HG02943 (cell line): ENCODE data around the gene CIROP.

ENCODE experiments used
- ATAC-seq: cut with Tn5 transposase; IDR thresholded peaks from one replicate; pipeline ENCODE4 v1.9.1; 2021; ENCODE audit warnings: mild to moderate bottlenecking, low read depth, moderate library complexity; ENCODE audit not compliant: unreplicated experiment

The CIROP gene

GRCh38 chr14:23131482-23131881, 26.7 kb upstream of the CIROP start:
- ATAC-seq, result no peak

GRCh38 chr14:23130871-23131270, 26.1 kb upstream of the CIROP start:
- ATAC-seq, result no peak

- no peak for ATAC-seq
Observed at GRCh38 chr14:23129759-23130316, 25.0 kb upstream of the CIROP start.

GRCh38 chr14:23128969-23129758, 24.4 kb upstream of the CIROP start:
- ATAC-seq, result no peak

- no peak for ATAC-seq
Observed at GRCh38 chr14:23127861-23128260, 23.1 kb upstream of the CIROP start.

- ATAC-seq, result no peak
Observed at GRCh38 chr14:23126548-23127278, 21.9 kb upstream of the CIROP start.

GRCh38 chr14:23125933-23126524, 21.2 kb upstream of the CIROP start:
- no peak for ATAC-seq

- ATAC-seq, result no peak
Observed at GRCh38 chr14:23125011-23125410, 20.2 kb upstream of the CIROP start.

- ATAC-seq, result no peak
Observed at GRCh38 chr14:23124337-23124954, 19.7 kb upstream of the CIROP start.

GRCh38 chr14:23123419-23123818, 18.6 kb upstream of the CIROP start:
- no peak for ATAC-seq

GRCh38 chr14:23122086-23122485, 17.3 kb upstream of the CIROP start:
- no peak for ATAC-seq

GRCh38 chr14:23121361-23121771, 16.6 kb upstream of the CIROP start:
- no peak for ATAC-seq

GRCh38 chr14:23120541-23121251, 15.9 kb upstream of the CIROP start:
- no peak for ATAC-seq

- ATAC-seq, result no peak
Observed at GRCh38 chr14:23119363-23120327, 14.9 kb upstream of the CIROP start.

GRCh38 chr14:23118506-23119362, 13.9 kb upstream of the CIROP start, which contains the start of gene CEBPE:
TSS of gene CEBPE (minus strand) at chr14:23119255. CDS start at chr14:23119091, 164 bp downstream.
- no peak for ATAC-seq

GRCh38 chr14:23117371-23118020, 12.7 kb upstream of the CIROP start:
- no peak for ATAC-seq

- no peak for ATAC-seq
Observed at GRCh38 chr14:23115918-23116317, 11.1 kb upstream of the CIROP start.
